ENCODE measurements around the gene NPFF.
"Not testable (repeated sequence)": the region's sequence is repeated elsewhere in the genome, so short reads cannot be mapped to it uniquely, and the experiment has no call there.

Gene NPFF

DNA sequence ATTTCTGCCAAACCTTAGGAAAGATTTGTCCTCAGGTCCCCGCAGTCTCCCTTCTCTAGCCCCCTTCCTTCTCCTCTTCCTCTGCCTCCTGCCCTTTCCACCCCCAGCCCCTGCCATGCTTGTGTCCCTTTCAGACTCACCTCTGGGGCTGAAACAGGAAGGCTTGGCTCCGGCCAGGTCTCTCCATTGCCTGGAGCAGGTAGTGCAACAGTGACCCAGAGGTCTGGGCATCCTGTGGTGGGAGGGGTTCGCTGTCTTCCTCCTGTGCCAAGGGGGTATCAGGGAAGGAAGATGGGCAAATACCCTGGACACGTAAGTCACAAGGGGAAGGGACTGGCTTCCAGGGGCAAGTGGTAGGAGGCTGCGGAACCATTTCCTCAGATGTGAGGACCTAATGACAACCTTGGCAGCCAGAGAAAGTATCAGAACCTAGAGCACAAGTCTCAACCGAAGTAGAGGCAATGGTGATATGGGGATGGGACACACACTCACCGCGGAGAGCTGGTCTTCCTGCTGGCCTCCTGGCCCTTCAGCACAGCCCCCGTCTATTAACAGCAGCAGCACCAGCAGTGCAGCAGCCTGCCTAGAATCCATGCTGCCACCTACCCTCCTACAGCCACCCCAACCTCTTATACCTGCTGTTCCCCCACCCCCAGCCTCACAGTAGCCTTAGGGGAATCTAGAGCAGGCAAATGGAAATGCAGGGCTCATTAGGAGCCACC is at the start of gene NPFF:
TSS of gene NPFF (minus strand) at position 604 of the 722 bp plus-strand sequence. CDS start at position 594, 10 bp downstream.
- DNase-seq, result no peak

GRCh38 chr12:53552361-53553327 is 45.4 kb upstream of the NPFF start:
- DNase-seq, result peak in 1 of 2 experiments; percentile 16

GRCh38 chr12:53551889-53552291 is 44.6 kb upstream of the NPFF start:
- DNase-seq, result no peak

DNA sequence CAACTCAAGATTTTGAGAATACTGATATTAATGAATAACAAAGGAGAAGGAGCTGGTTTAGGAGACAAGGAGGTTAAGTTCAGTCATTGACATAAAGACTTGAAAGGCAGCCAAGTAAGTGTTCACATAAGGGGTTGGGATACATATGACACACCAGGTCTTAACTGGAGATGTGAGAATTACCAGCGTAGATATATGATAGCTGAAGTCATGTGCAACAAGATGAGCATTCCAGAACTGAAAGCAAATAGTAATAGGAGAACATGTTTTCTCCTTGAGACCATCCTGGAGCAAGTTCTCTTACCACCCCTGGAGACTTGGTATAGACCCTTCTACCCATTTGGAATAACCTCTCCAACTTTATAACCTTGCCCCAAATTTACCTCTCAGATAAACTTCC is 43.3 kb upstream of the NPFF start:
- no peak for DNase-seq

DNA sequence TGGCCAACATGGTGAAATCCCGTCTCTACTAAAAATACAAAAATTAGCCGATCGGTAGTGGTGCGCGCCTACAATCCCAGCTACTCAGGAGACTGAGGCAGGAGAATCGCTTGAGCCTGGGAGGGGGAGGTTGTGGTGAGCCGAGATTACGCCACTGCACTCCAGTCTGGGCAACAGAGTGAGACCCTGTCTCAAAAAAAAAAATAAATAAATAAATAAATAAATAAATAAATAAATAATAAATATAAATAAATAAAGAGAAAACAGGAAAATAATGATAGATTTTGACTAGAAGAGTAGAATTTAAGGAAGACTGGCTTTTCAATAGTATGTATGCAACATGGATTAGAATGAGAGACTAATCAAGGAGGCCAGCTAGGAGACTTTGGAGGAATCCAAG is 42.8 kb upstream of the NPFF start:
- not testable (repeated sequence) for DNase-seq

DNA sequence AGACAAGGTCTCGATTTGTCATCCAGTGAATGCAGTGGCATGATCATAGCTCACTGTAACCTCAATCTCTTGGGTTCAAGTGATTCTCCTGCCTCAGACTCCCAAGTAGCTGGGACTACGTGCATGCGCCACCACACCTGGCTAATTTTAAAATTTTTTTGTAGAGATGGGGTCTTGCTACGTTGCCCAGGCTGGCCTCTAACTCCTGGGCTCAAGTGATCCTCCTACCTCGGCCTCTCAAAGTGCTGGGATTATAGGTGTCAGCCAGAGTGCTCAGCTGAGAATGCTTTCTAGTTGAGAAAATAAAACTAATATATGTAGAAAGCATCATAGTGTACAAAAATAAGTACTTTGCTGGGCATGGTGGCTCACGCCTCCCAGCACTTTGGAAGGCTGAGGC is 41.1 kb upstream of the NPFF start:
- not testable (repeated sequence) for DNase-seq

- DNase-seq, result peak; percentile 31 to 59
Measured at GRCh38 chr12:53543539-53543938, 36.3 kb upstream of the NPFF start.

GRCh38 chr12:53539526-53539925 is 32.2 kb upstream of the NPFF start:
- DNase-seq, result no peak

GRCh38 chr12:53538209-53538689 is 31.0 kb upstream of the NPFF start:
- DNase-seq, result no peak

DNA sequence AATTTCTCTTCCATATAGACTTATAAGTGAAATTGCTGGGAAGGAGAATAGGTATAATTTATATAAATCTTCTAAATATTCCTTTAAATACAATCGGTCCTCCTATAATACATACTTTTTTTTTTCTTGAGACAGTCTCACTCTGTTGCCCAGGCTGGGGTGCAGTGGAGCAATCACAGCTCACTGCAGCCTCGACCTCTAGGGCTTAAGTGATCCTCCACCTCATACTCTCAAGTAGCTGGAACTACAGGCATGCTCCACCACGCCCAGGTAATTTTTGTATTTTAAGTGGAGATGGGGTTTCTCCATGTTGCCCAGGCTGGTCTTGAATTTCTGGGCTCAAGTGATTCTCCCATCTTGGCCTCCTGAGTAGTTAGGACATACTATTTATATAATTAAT is 29.7 kb upstream of the NPFF start:
- DNase-seq, result no peak

DNA sequence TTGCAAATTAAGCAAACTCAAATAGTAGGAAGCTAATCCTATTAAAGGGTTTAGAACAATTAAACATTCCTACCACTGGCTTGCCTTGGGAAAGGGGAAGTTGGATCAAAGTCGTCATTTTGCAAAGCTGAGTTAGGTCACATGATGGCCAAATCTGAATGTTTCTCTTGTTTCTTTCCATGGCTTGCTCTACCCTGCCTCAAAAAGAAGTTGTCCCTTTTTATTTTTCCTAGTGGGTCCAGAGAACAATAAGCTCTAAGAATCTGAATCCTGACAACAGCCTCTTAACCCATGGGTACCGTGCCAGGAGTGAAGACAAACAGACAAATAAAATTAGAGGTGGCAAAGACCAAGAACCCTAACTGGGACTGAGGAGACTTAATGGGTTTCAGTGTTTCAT is 26.2 kb upstream of the NPFF start:
- no peak for DNase-seq

DNA sequence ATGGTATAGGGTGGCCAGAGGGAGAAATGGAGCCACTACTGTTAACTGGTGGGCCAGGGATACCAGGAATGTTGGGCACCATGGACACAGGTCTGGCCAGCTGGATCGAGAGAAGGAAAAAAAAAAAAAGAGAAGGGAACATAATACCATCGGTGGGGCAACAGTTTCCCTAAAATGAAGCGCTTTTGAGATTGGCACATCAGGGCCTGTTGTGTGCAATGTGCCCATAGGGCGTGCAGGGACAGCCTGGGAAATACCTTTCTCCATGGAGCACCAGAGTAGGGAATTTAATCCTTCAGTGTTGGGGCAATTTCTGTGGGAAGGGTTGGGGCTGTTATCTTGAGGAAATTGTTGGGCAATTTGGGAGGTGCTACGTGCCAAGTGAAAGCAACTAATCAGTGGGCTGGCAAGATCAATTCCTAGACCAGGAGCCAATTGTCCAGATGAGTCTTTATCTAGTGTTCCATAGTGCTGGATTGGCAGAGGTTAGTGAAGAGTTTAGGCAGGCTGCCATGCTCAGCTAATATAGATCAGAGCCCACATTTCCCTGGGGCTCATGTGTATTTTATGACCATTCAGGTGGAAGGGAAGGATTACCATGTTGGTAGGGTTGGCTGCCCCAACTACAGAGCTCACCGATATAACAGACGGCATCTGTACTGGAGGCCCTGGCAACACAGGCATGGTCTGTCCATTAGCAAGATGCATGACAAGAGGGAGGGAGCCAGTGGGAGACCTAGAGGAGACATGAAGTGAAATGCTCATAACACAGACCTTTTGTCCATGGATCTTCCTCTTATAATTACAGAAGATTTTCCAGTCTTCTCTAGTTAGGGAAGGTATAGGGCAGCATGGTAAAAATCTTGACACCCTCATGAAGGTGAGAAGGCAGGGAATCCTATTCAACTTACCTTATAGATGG is 25.5 kb upstream of the NPFF start:
- DNase-seq, result peak in 1 of 2 experiments; percentile 33

- peak; percentile 90 to 96 for DNase-seq
Measured at GRCh38 chr12:53532021-53532420, 24.7 kb upstream of the NPFF start.

DNA sequence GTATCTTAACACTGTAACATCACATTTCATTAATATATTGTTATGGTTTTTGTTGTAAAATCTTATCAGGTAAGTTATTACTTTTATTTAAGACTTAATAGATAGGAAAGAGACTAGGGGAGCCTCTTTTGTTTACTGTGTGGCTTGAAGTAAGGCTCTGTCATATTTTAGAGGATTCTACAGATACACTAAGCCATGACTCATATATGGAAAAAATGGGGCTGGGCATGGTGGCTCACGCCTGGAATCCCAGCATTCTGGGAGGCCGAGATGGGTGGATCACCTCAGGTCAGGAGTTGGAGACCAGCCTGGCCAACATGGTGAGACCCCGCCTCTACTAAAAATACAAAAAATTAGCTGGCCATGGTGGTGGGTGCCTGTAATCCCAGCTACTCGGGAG is 23.6 kb upstream of the NPFF start:
- DNase-seq, result no peak

DNA sequence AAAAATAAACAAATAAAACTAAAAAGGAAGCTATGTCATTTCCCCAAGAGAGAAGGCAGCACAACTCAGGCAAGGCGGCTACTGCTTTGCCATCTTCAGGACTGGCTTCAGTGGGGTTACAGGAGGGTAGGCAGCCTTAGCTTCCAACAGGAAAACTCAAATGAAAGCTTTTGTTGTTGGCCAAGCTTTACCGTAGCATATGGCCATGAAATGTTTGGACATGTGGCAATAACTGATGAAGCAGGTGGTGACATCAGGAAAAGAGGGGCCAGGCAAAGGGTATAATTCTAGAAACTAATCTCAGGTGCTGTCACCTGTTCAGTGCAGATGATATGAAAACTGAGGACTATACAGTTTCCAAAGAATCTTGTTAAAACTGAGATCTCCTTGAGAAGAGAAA is 22.8 kb upstream of the NPFF start:
- DNase-seq, result peak; percentile 50 to 88

DNA sequence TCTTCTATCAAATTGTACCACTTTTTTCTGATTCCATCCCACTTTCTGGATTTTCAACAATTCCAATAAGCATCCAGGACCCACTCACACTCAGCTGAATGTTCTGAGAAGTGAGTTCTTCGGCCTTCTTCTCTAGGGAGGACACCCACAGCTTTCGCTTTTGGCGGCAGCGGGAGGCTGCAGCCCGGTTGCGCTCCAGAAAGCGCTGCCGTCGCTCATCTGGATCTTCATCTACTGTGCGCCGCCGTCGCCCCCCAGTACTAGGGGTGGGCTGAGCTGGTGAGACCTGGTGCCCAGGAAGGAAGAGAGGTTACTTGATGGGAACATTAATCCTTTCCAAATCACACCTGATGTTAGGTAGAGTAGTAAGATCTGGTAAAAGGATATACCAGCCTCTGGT is 17.2 kb upstream of the NPFF start:
- DNase-seq, result no peak

- DNase-seq, result no peak
Measured at GRCh38 chr12:53523131-53523530, 15.8 kb upstream of the NPFF start.

DNA sequence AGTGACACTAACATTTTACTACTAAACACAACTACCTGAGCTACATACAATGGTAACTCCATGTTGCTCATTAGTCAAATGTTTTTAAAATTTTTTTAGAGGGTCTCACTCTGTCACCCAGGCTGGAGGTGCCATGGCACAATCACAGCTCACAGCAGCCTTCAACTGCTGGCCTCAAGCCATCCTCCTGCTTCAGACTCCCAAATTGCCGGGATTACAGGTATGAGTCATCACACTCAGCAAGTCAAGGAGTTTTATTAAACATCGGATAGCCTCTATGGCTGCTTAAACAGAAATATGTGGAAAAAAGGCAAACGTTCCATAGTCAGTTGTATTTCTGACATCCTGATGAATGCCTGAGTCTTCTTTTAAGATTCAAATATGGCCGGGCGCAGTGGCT is 11.1 kb upstream of the NPFF start:
- no peak for DNase-seq

- peak; percentile 13 to 85 for DNase-seq
Measured at GRCh38 chr12:53516758-53517455, 9.6 kb upstream of the NPFF start.

DNA sequence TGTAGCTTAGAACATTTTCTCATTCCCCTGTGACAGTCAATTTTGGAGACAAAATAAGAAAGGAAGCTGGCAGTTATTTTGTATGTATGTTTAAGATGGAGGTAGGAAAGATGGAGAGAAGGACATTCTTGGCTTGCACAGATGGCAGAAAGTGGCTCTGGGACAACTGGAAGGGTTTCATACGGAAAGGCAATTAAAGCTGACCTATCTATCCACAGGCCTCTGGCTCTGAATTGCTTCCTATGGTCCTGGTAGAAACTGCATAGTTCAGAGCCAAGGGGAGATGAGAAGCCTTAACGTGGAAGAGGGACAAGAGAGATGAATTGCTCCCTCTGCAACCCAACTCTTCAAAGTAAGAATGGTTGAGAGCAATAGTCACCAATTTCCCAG is 8.0 kb upstream of the NPFF start:
- no peak for DNase-seq

DNA sequence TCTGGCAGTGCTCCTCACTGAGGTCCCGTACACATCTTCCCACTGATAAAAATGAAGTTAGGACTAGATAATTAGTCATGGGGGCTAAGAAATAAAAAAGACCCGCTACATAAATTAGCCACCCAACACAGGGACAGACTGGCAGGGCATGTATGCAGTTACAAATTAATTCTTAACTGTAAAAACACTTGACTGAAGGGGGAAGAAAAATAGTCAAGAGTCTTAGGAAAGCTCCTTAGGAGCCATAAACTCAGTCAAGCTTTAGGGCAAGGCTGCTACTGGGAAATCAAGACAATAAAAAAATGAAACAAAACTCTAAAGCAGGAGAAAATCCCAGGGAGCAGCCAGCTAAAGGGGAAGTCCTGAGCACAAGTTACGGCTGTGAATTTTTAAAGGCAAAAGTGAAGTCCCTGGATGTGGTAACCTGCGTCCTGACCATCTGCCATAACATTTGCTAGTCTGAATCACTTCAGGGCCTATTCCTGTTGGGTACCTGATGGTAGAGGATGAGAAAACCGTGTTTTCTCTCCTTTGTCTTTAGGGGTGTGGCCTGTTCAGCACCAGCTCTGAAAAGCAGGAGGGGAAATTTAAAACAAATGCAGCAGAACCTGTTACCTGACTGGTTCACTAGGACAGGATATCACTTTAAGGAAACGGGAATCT is 7.5 kb upstream of the NPFF start:
- peak; percentile 68 to 89 for DNase-seq

All from NCI-H524 (cell line).